Activated naive CD4-positive, alpha-beta T cell treated with Interleukin-2 at 50 U/mL for 16 hours (primary cell): ENCODE measurements around the gene GLRX.

Experiments
- DNase-seq: peaks from one replicate; pipeline ENCODE4 v3.0.0-alpha.2; 2020

Gene GLRX

DNA sequence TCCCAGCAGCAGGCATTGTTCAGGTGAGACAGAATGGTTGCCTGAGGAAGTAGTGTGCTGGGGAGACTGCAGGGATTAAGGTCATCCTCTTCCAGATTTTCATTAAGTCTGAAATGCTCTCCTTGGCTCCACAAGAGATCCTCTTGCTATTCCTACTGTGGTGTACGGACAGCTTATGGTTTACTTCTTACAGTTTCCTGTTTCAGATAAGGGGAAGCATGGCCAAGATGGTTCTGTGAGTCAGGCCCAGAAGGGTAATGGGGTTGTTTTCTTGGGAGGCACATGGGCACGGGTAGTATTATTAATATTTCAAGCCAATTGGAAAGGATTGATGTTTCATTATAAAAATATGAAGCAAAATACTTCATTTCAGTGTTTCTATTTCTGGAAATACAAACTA lies 42.9 kb downstream of the GLRX start:
- no peak for DNase-seq

DNA sequence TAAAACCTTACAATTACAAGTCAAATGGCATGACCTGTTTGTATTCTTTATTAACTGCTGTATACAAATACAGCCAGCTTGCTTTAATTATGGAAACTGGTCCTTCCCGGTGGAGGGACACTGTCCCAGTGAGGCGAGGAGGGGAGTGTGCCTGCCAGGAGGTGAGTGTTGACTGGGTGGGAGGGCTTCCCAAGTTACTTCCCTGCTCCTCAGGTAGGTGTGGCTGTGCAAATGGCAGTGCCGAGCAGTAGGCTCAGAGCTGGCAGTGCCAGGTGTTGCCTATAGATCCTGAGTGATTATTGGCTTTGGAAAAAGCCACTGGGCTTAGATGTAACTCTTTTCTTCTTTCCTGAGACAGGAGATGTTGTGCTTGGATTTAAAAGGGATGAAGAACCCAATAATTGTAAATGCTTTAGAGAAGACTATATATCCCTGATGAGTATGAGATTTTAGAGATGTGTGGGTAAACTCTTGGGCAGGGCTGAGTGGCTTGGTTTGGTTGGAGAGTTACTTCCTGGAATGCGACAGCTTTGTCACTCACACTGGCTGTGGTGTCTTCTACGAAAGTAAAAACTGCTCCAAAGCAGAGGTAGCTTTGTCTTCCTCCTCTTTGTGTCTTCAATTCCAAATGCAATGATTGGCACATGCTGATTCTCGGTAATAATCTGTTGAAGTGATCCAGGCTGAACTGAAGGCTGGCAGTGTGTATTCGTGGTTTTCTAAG lies 43.7 kb downstream of the GLRX start:
- no peak for DNase-seq

DNA sequence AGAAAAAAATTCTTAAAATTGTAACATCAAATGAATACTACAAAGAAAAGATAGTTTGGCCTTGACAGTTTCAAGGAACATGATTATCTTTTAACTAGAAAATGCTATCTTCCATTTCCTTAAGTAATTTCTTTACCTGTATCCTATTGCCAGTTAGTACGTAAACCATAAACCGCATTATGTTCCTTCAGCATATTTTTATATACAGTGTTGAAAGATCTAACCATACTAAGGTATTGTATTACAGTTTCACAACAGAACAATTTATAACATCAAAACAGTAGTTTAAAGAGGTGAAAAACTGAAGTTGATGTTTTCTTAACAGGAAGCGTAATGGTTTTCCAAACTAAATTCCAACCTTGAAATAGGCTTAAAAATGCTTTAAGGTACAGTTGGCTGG lies 45.1 kb downstream of the GLRX start:
- no peak for DNase-seq

DNA sequence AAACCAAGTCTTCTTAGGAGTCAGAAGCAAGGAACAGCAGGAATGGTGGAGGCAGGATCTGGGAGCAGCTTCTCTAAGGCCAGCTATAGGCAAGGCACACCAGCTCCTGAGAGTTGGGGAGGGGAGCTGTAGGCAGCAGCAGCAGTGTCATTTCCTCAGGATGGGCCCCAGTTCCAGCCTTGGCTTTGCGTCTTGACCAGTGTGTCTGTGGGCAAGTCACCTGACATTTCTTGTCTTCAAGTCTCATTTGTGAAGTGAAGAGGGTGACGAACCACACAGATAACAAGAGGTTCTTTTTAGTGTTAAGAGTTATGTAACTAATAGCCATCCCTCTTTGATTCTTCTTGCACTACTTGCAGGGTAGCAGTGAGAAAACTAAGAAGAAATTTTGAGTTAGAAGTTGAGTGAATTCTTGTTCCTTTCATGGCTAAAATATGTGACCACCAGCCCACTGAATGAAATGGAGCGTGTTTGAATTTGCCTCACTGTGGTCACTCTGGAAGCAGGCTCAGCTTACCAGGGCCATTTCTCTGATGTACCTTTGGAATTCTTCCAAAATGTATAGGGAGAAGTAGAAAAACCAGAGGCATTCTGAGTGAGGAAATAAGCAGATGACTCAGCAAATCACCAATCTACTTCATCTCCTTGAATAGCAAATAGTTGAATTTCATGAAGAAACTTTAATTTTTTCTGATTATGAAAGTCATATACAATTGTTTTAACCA lies 49.0 kb downstream of the GLRX start:
- no peak for DNase-seq

DNA sequence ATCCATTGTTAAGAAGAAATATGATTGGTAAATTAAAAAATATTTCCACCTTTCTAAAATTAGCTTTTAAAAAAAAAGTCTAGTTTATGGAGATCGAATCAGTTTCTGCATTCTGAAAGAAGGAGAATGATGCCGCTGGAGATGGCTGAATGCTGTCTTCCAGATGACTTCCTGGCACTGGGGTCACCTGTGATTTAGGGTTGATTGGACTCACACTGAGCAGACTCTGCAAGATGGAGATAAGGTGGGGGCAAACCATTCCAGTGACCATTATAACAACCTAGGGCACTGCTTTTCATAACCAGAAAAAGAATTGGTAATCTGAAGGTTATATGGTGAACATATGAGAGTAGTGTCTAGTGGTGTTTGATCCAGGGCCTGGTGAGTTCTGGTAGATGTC lies 50.6 kb downstream of the GLRX start:
- DNase-seq = no peak

DNA sequence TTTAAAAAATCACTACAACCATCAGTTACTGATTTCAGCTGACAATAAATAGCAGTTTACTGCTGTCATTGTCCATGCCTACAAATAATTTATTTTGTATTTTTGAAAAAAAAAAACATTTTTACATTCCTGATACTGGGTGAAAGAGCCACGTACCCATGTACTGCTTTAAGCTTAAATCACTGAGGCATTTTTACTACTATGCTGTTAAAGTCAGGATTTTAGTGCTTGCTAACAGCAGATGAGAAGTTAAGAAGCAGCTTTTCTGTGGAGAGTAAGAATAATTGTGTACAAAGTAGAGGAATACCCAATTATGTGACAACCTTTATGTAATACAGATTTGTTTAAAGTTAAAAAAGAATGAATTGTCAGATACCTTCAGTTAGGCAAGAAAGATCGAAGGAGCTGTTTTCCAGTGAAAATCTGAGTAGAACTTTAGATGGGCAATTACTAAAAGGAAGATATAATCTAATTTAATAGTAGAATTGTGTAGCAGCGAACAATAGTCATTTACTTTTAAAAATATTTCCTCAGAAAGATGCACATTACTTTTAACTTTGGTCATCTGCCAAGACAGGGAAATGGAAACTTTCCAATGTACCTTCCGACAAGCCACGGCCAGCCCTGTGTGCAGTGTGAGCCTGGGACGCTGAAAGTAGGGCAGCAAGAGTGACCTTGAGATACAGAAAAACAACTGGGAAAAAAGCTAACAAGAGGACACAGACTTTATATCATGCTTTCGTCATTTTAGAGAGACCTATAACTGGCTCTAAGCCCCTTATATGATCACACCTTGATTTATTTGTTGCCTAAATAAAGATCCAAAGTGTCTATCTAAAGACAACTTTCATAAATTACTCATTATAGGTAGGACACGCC lies 51.5 kb downstream of the GLRX start:
- no peak for DNase-seq

DNA sequence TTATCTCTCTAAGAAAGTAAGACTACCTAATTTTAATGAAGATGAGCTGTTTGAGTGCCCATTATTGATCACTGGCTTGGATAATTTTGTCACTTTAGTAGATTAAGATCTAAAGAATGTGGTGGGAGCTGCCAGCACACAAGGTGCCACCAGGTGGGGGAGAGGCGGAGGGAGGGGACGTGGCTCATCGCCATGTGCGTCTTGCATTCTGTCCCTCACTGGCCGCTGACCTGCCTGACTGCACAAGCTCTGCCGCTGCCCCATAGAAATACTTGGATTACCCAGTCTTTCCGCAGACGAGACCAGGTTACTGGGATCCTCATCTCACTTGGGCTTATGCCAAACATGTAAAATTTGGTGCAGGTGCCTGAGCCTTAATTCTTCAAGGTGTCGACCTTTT lies 53.8 kb downstream of the GLRX start:
- no peak for DNase-seq

DNA sequence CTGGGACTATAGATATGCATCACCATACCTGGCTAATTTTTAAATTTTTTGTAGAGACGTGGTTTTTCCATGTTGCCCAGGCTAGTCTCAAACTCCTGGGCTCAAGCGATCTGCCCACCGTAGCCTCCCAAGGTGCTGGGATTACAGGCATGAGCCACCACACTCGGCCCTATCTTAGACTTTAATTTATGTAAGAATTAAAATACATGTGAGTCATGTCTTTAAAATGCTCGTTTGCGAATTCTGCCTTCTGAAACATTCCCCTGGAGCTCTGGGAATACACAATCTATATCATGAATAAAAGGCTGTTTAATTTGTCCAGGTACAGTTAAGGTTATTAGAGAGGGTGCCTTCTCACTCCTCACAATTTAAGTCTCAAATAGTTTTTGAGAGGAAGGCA lies 58.6 kb downstream of the GLRX start:
- no peak for DNase-seq
